Measurements from ENCODE around the gene GLYATL3. TPM values are rescaled to one million over a fixed set of nuclear protein-coding genes. Genes with fewer than 3 reads are reported as not detected.

GLYATL3 gene
- total RNA-seq, 2 experiments from 2014 or later = not detected

Other genes starting within 250 kb of the GLYATL3 start
- gene MMUT, start 36.7 kb upstream of the GLYATL3 start, total RNA-seq = 10 to 100 TPM; 15.1 to 15.2 TPM
- gene CENPQ, start 36.6 kb upstream of the GLYATL3 start, total RNA-seq = 10 to 100 TPM; 19.3 to 19.9 TPM
- under 1 TPM; 0.42 to 0.91 TPM for gene C6orf141, start 50.7 kb downstream of the GLYATL3 start, total RNA-seq
- gene RHAG, start 136.9 kb downstream of the GLYATL3 start, total RNA-seq = not detected
- gene CRISP2, start 213.6 kb downstream of the GLYATL3 start, total RNA-seq = not detected
- not detected for gene CRISP3, start 244.5 kb downstream of the GLYATL3 start, total RNA-seq